HG03060 (cell line): ENCODE measurements around the gene C1QL2.

Experiments used
- ATAC-seq: cut with Tn5 transposase; IDR thresholded peaks from one replicate; pipeline ENCODE4 v1.9.1; 2021; ENCODE audit warnings: low read depth, moderate number of reproducible peaks; ENCODE audit not compliant: unreplicated experiment

Gene C1QL2

GRCh38 chr2:119111115-119111975, 47.2 kb downstream of the C1QL2 start:
- no peak for ATAC-seq

- no peak for ATAC-seq
Observed at GRCh38 chr2:119109866-119110265, 48.7 kb downstream of the C1QL2 start.

GRCh38 chr2:119108186-119108585, 50.4 kb downstream of the C1QL2 start:
- ATAC-seq = no peak

GRCh38 chr2:119106301-119106897, 52.2 kb downstream of the C1QL2 start:
- ATAC-seq = no peak
